Fibroblast of villous mesenchyme (primary cell): Measurements from ENCODE around the gene ZNF37A. TPM values are rescaled to one million over a fixed set of nuclear protein-coding genes. Genes with fewer than 3 reads are reported as not detected.
A peak's percentile ranks its signal among the peaks of the same experiment; 100 is the strongest.
"Not testable (repeated sequence)": the region's sequence is repeated elsewhere in the genome, so short reads cannot be mapped to it uniquely, and the experiment has no call there.

Experiments used
- DNase-seq: peaks from one replicate; pipeline ENCODE4 v3.0.0-alpha.2; 2010; ENCODE audit warnings: low read depth
- H3K4me3 ChIP-seq: 2 replicates; pipeline ENCODE4 v1.5.1; 2011; ENCODE audit warnings: low read depth, mild to moderate bottlenecking, low read length
- total RNA-seq: library from RNA; depleted of rRNA; stranded (reverse); fragments of >200 nt; gene quantifications from 2 replicates; pipeline ENCODE4 v1.2.3, GENCODE V29; 2012
- TF ChIP-seq, protein P1 (sequence below): IDR thresholded peaks from 2 replicates; pipeline ENCODE4 v1.5.1; 2012; ENCODE audit warnings: low read depth, mild to moderate bottlenecking, low read length; ENCODE audit not compliant: insufficient read depth

Gene ZNF37A
- total RNA-seq, 1 donor: 16.8 TPM

DNA sequence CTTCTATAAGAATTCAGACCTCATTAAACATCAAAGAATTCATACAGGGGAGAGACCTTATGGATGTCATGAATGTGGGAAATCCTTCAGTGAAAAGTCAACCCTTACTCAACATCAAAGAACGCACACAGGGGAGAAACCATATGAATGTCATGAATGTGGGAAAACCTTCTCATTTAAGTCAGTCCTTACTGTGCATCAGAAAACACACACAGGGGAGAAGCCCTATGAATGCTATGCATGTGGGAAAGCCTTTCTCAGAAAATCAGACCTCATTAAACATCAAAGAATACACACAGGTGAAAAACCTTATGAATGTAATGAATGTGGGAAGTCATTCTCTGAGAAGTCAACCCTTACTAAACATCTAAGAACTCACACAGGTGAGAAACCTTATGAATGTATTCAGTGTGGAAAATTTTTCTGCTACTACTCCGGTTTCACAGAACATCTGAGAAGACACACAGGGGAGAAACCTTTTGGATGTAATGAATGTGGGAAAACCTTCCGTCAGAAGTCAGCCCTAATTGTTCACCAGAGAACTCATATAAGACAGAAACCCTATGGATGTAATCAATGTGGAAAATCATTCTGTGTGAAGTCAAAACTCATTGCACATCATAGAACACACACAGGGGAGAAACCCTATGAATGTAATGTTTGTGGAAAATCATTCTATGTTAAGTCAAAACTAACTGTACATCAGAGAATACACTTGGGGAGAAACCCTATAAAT, 24.1 kb downstream of the ZNF37A start:
- H3K4me3 ChIP-seq: no peak overlapping the region
- TF ChIP-seq, protein P1, sequence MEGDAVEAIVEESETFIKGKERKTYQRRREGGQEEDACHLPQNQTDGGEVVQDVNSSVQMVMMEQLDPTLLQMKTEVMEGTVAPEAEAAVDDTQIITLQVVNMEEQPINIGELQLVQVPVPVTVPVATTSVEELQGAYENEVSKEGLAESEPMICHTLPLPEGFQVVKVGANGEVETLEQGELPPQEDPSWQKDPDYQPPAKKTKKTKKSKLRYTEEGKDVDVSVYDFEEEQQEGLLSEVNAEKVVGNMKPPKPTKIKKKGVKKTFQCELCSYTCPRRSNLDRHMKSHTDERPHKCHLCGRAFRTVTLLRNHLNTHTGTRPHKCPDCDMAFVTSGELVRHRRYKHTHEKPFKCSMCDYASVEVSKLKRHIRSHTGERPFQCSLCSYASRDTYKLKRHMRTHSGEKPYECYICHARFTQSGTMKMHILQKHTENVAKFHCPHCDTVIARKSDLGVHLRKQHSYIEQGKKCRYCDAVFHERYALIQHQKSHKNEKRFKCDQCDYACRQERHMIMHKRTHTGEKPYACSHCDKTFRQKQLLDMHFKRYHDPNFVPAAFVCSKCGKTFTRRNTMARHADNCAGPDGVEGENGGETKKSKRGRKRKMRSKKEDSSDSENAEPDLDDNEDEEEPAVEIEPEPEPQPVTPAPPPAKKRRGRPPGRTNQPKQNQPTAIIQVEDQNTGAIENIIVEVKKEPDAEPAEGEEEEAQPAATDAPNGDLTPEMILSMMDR: no peak
- peak; percentile 20 for DNase-seq

DNA sequence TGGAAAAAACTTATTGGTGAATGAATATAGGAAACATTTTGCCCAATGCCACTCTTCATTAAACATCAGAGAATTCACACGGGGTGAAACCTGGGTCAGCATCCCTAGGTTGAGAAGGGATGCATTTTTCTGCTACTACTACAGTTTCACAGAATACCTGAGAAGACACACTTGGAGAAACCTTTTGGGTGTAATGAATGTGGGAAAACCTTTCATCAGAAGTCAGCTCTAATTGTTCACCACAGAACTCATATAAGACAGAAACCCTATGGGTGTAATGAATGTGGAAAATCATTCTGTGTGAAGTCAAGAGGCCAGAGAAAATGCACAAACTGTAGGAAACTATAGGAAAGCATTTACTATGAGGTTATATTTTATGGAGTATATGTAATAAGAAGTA, 24.9 kb downstream of the ZNF37A start:
- DNase-seq: no peak
- TF ChIP-seq, protein P1: no peak
- H3K4me3 ChIP-seq: no peak overlapping the region

DNA sequence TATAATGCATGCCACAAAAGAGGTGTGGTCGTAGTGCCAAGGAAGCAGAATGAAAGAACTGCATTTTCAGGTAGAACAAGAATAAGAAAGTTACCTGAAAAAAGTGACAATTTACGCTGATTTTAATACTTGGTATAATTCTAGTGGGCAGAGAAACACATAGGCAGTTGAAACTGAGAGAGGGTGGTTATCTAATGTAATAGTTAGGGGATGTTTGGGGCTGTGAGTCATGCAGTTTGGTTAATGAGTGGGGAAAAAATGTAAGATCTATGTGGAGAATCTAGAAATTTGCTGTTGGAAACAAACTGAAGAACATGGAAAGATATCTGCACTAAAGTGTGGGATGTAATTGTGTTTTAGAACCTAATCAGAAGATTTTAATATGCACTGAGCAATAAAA, 33.7 kb downstream of the ZNF37A start:
- H3K4me3 ChIP-seq: no peak overlapping the region
- no peak for DNase-seq
- TF ChIP-seq, protein P1: no peak

- DNase-seq: peak; percentile 40
- no peak overlapping the region for H3K4me3 ChIP-seq
Observed at GRCh38 chr10:38143587-38143986, 49.5 kb downstream of the ZNF37A start.

DNA sequence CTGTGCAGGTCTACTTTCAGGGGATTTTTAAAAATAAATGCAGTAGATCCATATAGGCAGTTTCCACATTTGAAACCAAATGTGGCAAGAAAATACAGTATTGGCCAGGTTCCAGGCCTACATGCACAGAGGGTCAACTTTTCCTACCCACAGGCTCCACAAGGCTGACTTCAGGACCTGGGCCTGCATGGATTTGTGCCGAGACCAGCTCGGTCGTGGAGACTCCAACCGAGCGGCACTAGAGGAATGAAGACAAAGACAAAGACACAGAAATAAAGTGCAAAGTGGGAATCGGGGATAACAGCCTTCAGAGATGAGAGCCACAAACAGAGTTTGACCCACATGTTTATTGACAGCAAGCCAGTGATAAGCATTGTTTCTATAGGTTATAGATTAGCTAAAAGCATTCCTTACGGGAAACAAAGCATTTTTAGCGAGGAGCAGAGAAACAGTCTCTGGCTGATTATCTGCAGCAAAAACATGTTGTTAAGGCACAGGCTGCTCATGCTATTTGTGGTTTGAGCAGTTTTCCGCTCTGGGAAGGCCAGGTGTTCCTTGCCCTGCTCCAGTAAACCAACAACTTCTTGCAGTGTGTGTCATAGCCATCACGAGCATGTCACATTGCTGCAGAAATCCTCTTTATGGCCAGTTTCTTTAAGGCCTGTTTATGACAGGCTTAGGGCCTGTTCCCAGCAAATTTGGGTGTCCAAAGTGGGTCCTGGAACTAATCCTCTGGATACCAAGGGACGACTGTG, 52.6 kb downstream of the ZNF37A start:
- peak; percentile 27 for DNase-seq
- TF ChIP-seq, protein P1: no peak

More at GRCh38 chr10:38143587-38143986, 49.5 kb downstream of the ZNF37A start:
- TF ChIP-seq, protein P1: no peak

GRCh38 chr10:38147686-38148085, 53.5 kb downstream of the ZNF37A start:
- H3K4me3 ChIP-seq: no peak overlapping the region
- TF ChIP-seq, protein P1: no peak
- DNase-seq: no peak

More for the DNA sequence above, 52.6 kb downstream of the ZNF37A start:
- no peak overlapping the region for H3K4me3 ChIP-seq

DNA sequence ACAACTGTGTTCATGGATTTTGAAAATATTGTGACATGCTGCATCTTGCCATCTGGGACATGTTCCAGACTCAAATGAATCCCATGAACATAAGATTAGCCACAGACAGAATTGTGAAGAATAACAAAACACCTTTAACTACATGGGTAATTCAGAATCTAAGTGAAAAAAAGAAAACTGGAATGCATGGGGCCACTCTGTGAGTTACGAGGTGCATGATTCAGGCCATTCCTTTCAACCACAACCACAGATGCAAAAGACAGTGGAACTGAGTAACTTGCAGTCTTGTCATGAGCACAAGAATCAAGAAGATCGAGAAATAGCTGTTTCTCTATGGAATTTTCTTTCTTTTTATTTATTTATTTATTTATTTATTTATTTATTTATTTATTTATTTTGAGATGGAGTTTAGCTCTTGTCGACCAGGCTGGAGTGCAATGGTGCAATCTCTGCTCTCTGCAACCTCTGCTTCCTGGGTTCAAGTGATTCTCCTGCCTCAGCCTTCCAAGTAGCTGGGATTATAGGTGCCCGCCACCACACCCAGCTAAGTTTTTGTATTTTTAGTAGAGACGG, 56.8 kb downstream of the ZNF37A start:
- DNase-seq: peak; percentile 36
- not testable (repeated sequence) for H3K4me3 ChIP-seq
